MCF 10A (cell line): ENCODE data around the gene KCNAB2. TPM values are rescaled to one million over a fixed set of nuclear protein-coding genes. Genes with fewer than 3 reads are reported as not detected.

Experiments
- BruUV-seq: library from RNA; stranded (reverse); fragments of 400-500 nt; replicated peaks from 2 replicates; lab custom pipeline; 2021; lab: Mats Ljungman, UMichigan
- CTCF ChIA-PET: fragments of 300-600 bp; sonication (Branson Sonifier 250); formaldehyde crosslinking; extraction: SDS; loops from one replicate; lab custom pipeline; 2021; ENCODE audit warnings: antibody characterized with exemption, inconsistent platforms; lab: Yijun Ruan, JAX
- POLR2A ChIA-PET: fragments of 300-600, 350-650 bp; sonication (Branson Sonifier 250); formaldehyde crosslinking; extraction: SDS; loops from one replicate; lab custom pipeline; 2020; ENCODE audit warnings: antibody characterized with exemption, inconsistent platforms; lab: Yijun Ruan, JAX
- DNase-seq: peaks from one replicate; pipeline ENCODE4 v3.0.0-alpha.2; 2018; ENCODE audit not compliant: unreplicated experiment
- H3K27ac Mint-ChIP-seq: one replicate; pipeline ENCODE4 v1.8.0; 2022; ENCODE audit warnings: mild to moderate bottlenecking, low read depth, mixed read lengths; ENCODE audit not compliant: unreplicated experiment
- H3K27me3 Mint-ChIP-seq: one replicate; pipeline ENCODE4 v1.8.0; 2022; ENCODE audit warnings: mixed read lengths; ENCODE audit not compliant: insufficient read depth, unreplicated experiment
- H3K36me3 Mint-ChIP-seq: one replicate; pipeline ENCODE4 v1.8.0; 2022; ENCODE audit warnings: mild to moderate bottlenecking, moderate library complexity, mixed read lengths; ENCODE audit not compliant: insufficient read depth, unreplicated experiment
- H3K4me1 Mint-ChIP-seq: one replicate; pipeline ENCODE4 v1.8.0; 2022; ENCODE audit warnings: mixed read lengths; ENCODE audit not compliant: insufficient read depth, unreplicated experiment
- H3K4me3 Mint-ChIP-seq: one replicate; pipeline ENCODE4 v1.8.0; 2022; ENCODE audit warnings: mild to moderate bottlenecking, moderate library complexity, mixed read lengths; ENCODE audit not compliant: unreplicated experiment
- H3K9me3 Mint-ChIP-seq: one replicate; pipeline ENCODE4 v1.8.0; 2022; ENCODE audit warnings: mixed read lengths; ENCODE audit not compliant: unreplicated experiment
- intact Hi-C: fragments of 100-400 bp; cut with micrococcal nuclease; formaldehyde crosslinking; loops from 2 replicates; pipeline ENCODE4 v1.14.1; 2022
- total RNA-seq: library from RNA; stranded (reverse); gene quantifications from 2 replicates; pipeline ENCODE4 v1.2.3, GENCODE V29; 2022
- TF ChIP-seq, protein P1 (sequence below): fragments of 200-600 bp; IDR thresholded peaks from one replicate; pipeline ENCODE4 v1.8.0; 2022; ENCODE audit warnings: antibody characterized with exemption, mild to moderate bottlenecking; ENCODE audit not compliant: unreplicated experiment

The KCNAB2 gene
- total RNA-seq, 1 experiment from 2014 or later: 11.8 TPM

DNA sequence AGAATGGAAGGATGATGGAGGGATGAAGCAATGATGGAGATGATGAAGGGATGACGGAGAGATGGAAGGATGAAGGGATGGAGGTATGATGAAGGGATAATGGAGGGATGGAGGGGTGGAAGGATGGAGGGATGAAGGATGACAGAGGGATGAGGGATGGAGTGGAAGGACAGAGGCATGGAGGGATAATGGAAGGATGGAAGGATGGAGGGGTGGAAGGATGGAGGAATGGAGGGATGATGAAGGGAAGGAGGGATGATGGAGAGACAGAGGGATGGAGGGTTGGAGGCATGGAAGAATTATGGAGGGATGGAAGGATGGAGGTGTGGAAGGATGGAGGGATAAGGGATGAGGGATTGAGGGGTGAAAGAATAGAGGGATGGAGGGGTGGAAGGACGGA is 62.8 kb downstream of the KCNAB2 start:
- TF ChIP-seq, protein P1, sequence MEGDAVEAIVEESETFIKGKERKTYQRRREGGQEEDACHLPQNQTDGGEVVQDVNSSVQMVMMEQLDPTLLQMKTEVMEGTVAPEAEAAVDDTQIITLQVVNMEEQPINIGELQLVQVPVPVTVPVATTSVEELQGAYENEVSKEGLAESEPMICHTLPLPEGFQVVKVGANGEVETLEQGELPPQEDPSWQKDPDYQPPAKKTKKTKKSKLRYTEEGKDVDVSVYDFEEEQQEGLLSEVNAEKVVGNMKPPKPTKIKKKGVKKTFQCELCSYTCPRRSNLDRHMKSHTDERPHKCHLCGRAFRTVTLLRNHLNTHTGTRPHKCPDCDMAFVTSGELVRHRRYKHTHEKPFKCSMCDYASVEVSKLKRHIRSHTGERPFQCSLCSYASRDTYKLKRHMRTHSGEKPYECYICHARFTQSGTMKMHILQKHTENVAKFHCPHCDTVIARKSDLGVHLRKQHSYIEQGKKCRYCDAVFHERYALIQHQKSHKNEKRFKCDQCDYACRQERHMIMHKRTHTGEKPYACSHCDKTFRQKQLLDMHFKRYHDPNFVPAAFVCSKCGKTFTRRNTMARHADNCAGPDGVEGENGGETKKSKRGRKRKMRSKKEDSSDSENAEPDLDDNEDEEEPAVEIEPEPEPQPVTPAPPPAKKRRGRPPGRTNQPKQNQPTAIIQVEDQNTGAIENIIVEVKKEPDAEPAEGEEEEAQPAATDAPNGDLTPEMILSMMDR: no peak
- ChIA-PET POLR2A (no interaction called here), CTCF (interaction anchor here (0.5 to 1.4 kb wide), 7 partner anchors 43 to 463 kb away, joined by 3 to 11 read pairs (median 4); partner anchors contain the start of gene HES3)
- peaks cover 25% of the 10 kb centered on the region for H3K27me3 Mint-ChIP-seq
- no peak overlapping the region for H3K27ac Mint-ChIP-seq
- H3K4me1 Mint-ChIP-seq: no peaks in the 10 kb centered on the region
- intact Hi-C loops: loop anchor here (1.0 to 5.0 kb wide), 3 partner anchors 56 to 234 kb away; no protein-coding TSS in a partner anchor
- H3K4me3 Mint-ChIP-seq: no peak overlapping the region
- no TSS peak for BruUV-seq
- no peaks in the 10 kb centered on the region for H3K36me3 Mint-ChIP-seq
- peaks cover 12% of the 10 kb centered on the region for H3K9me3 Mint-ChIP-seq
- DNase-seq: no peak

- ChIA-PET CTCF (interaction anchor here (0.5 to 1.4 kb wide), 8 partner anchors 43 to 462 kb away, joined by 3 to 11 read pairs (median 4); partner anchors contain the start of gene HES3), POLR2A (no interaction called here)
- H3K4me1 Mint-ChIP-seq: no peaks in the 10 kb centered on the region
- H3K4me3 Mint-ChIP-seq: no peak overlapping the region
- intact Hi-C loops: loop anchor here (1.0 to 5.0 kb wide), 5 partner anchors 56 to 233 kb away; no protein-coding TSS in a partner anchor
- TF ChIP-seq, protein P1: peak; percentile 88
- no peak overlapping the region for H3K27ac Mint-ChIP-seq
- H3K27me3 Mint-ChIP-seq: peaks cover 25% of the 10 kb centered on the region
- no peaks in the 10 kb centered on the region for H3K36me3 Mint-ChIP-seq
- H3K9me3 Mint-ChIP-seq: peaks cover 12% of the 10 kb centered on the region
- no TSS peak for BruUV-seq
- peak; percentile 68 for DNase-seq
These were observed 63.4 kb downstream of the KCNAB2 start for GRCh38 chr1:6108937-6109614.

GRCh38 chr1:6109688-6110087 is 64.0 kb downstream of the KCNAB2 start:
- DNase-seq: no peak
- BruUV-seq: no TSS peak
- Mint-ChIP-seq H3K9me3 (peaks cover 12% of the 10 kb centered on the region), H3K4me3 (no peak overlapping the region), H3K36me3 (no peaks in the 10 kb centered on the region), H3K27ac (no peak overlapping the region), H3K27me3 (peaks cover 25% of the 10 kb centered on the region), H3K4me1 (no peaks in the 10 kb centered on the region)
- TF ChIP-seq, protein P1: no peak
- intact Hi-C loops: loop anchor here (1.0 to 5.0 kb wide), 4 partner anchors 57 to 233 kb away; no protein-coding TSS in a partner anchor
- POLR2A ChIA-PET: no interaction called here
- CTCF ChIA-PET: interaction anchor here (1.2 to 1.4 kb wide), 2 partner anchors 133 kb away, joined by 3 to 4 read pairs; partner anchors contain the start of gene HES3

- no peaks in the 10 kb centered on the region for H3K4me1 Mint-ChIP-seq
- H3K4me3 Mint-ChIP-seq: no peak overlapping the region
- TF ChIP-seq, protein P1: no peak
- BruUV-seq: no TSS peak
- intact Hi-C loops: no loop called here
- ChIA-PET CTCF (interaction anchor here (1.2 kb wide), 1 partner anchor 133 kb away, joined by 3 read pairs; no protein-coding TSS in a partner anchor), POLR2A (no interaction called here)
- H3K27ac Mint-ChIP-seq: no peak overlapping the region
- H3K36me3 Mint-ChIP-seq: no peaks in the 10 kb centered on the region
- peaks cover 12% of the 10 kb centered on the region for H3K9me3 Mint-ChIP-seq
- peaks cover 25% of the 10 kb centered on the region for H3K27me3 Mint-ChIP-seq
- DNase-seq: no peak
These were observed 64.6 kb downstream of the KCNAB2 start for GRCh38 chr1:6110326-6110725.
